ENCODE measurements around the gene SEC16B.

SEC16B gene

GRCh38 chr1:177969825-177970371 lies at the start of gene SEC16B:
TSS of gene SEC16B (minus strand) at chr1:177970058. CDS start at chr1:177967981, 2,077 bp downstream.
- peaks cover 1 to 14% of the 10 kb centered on the region in 2 donors for H3K36me3 ChIP-seq (ENCODE audit: control insufficient read depth in 1 of 2, insufficient read depth in 2 of 2, low read length in 2 of 2)
- no peaks in the 10 kb centered on the region for H3K9me3 ChIP-seq (ENCODE audit: control insufficient read depth in 1 of 2, low read length in 2 of 2)
- peak within 1 kb of the TSS; percentile 67 to 72 for H3K4me3 ChIP-seq (ENCODE audit: low read depth in 1 of 2, low read length in 2 of 2)
- peak within 1 kb of the TSS; percentile 80 for H3K27ac ChIP-seq (ENCODE audit: low read depth, low read length)
- peaks cover 0 to 4% of the 10 kb centered on the region in 2 donors for H3K4me1 ChIP-seq (ENCODE audit: control insufficient read depth in 1 of 2, insufficient read depth in 2 of 2, low read length in 2 of 2)
- H3K9ac ChIP-seq (ENCODE audit: low read depth in 1 of 2, low read length in 2 of 2): peak within 1 kb of the TSS; percentile 54 to 69
- H3K27me3 ChIP-seq (ENCODE audit: control insufficient read depth in 1 of 2, insufficient read depth in 2 of 2, low read length in 2 of 2): no peaks in the 10 kb centered on the region

GRCh38 chr1:178019622-178020021 lies 49.8 kb upstream of the SEC16B start:
- Histone ChIP-seq H3K27ac (ENCODE audit: low read depth, low read length) (no peak overlapping the region), H3K27me3 (ENCODE audit: control insufficient read depth in 1 of 2, insufficient read depth in 2 of 2, low read length in 2 of 2) (no peaks in the 10 kb centered on the region), H3K9ac (ENCODE audit: low read depth in 1 of 2, low read length in 2 of 2) (no peak overlapping the region), H3K36me3 (ENCODE audit: control insufficient read depth in 1 of 2, insufficient read depth in 2 of 2, low read length in 2 of 2) (peaks cover 21 to 41% of the 10 kb centered on the region in 2 donors), H3K4me1 (ENCODE audit: control insufficient read depth in 1 of 2, insufficient read depth in 2 of 2, low read length in 2 of 2) (peaks cover 25 to 32% of the 10 kb centered on the region in 2 donors), H3K9me3 (ENCODE audit: control insufficient read depth in 1 of 2, low read length in 2 of 2) (peaks cover 0 to 7% of the 10 kb centered on the region in 2 donors), H3K4me3 (ENCODE audit: low read depth in 1 of 2, low read length in 2 of 2) (no peak overlapping the region)

- Histone ChIP-seq H3K4me3 (ENCODE audit: low read depth in 1 of 2, low read length in 2 of 2) (no peak overlapping the region), H3K36me3 (ENCODE audit: control insufficient read depth in 1 of 2, insufficient read depth in 2 of 2, low read length in 2 of 2) (peaks cover 21 to 41% of the 10 kb centered on the region in 2 donors), H3K9ac (ENCODE audit: low read depth in 1 of 2, low read length in 2 of 2) (no peak overlapping the region), H3K27me3 (ENCODE audit: control insufficient read depth in 1 of 2, insufficient read depth in 2 of 2, low read length in 2 of 2) (no peaks in the 10 kb centered on the region), H3K9me3 (ENCODE audit: control insufficient read depth in 1 of 2, low read length in 2 of 2) (peaks cover 0 to 7% of the 10 kb centered on the region in 2 donors), H3K27ac (ENCODE audit: low read depth, low read length) (no peak overlapping the region), H3K4me1 (ENCODE audit: control insufficient read depth in 1 of 2, insufficient read depth in 2 of 2, low read length in 2 of 2) (peaks cover 25 to 32% of the 10 kb centered on the region in 2 donors)
Observed at GRCh38 chr1:178019208-178019607, 49.4 kb upstream of the SEC16B start.

- H3K27me3 ChIP-seq (ENCODE audit: control insufficient read depth in 1 of 2, insufficient read depth in 2 of 2, low read length in 2 of 2): no peaks in the 10 kb centered on the region
- H3K9me3 ChIP-seq (ENCODE audit: control insufficient read depth in 1 of 2, low read length in 2 of 2): peaks cover 0 to 7% of the 10 kb centered on the region in 2 donors
- H3K4me1 ChIP-seq (ENCODE audit: control insufficient read depth in 1 of 2, insufficient read depth in 2 of 2, low read length in 2 of 2): peaks cover 19 to 30% of the 10 kb centered on the region in 2 donors
- peaks cover 21 to 41% of the 10 kb centered on the region in 2 donors for H3K36me3 ChIP-seq (ENCODE audit: control insufficient read depth in 1 of 2, insufficient read depth in 2 of 2, low read length in 2 of 2)
- H3K27ac ChIP-seq (ENCODE audit: low read depth, low read length): no peak overlapping the region
- no peak overlapping the region for H3K9ac ChIP-seq (ENCODE audit: low read depth in 1 of 2, low read length in 2 of 2)
- H3K4me3 ChIP-seq (ENCODE audit: low read depth in 1 of 2, low read length in 2 of 2): no peak overlapping the region
Observed at GRCh38 chr1:178017517-178017916, 47.7 kb upstream of the SEC16B start.

GRCh38 chr1:178011864-178012503 lies 42.1 kb upstream of the SEC16B start:
- peaks cover 7 to 14% of the 10 kb centered on the region in 2 donors for H3K36me3 ChIP-seq (ENCODE audit: control insufficient read depth in 1 of 2, insufficient read depth in 2 of 2, low read length in 2 of 2)
- H3K9ac ChIP-seq (ENCODE audit: low read depth in 1 of 2, low read length in 2 of 2): no peak overlapping the region
- H3K4me3 ChIP-seq (ENCODE audit: low read depth in 1 of 2, low read length in 2 of 2): no peak overlapping the region
- H3K9me3 ChIP-seq (ENCODE audit: control insufficient read depth in 1 of 2, low read length in 2 of 2): no peaks in the 10 kb centered on the region
- H3K27ac ChIP-seq (ENCODE audit: low read depth, low read length): no peak overlapping the region
- peaks cover 0 to 11% of the 10 kb centered on the region in 2 donors for H3K4me1 ChIP-seq (ENCODE audit: control insufficient read depth in 1 of 2, insufficient read depth in 2 of 2, low read length in 2 of 2)
- H3K27me3 ChIP-seq (ENCODE audit: control insufficient read depth in 1 of 2, insufficient read depth in 2 of 2, low read length in 2 of 2): no peaks in the 10 kb centered on the region

- Histone ChIP-seq H3K27ac (ENCODE audit: low read depth, low read length) (no peak overlapping the region), H3K36me3 (ENCODE audit: control insufficient read depth in 1 of 2, insufficient read depth in 2 of 2, low read length in 2 of 2) (peaks cover 5 to 11% of the 10 kb centered on the region in 2 donors), H3K9ac (ENCODE audit: low read depth in 1 of 2, low read length in 2 of 2) (no peak overlapping the region), H3K9me3 (ENCODE audit: control insufficient read depth in 1 of 2, low read length in 2 of 2) (no peaks in the 10 kb centered on the region), H3K4me3 (ENCODE audit: low read depth in 1 of 2, low read length in 2 of 2) (no peak overlapping the region), H3K27me3 (ENCODE audit: control insufficient read depth in 1 of 2, insufficient read depth in 2 of 2, low read length in 2 of 2) (no peaks in the 10 kb centered on the region), H3K4me1 (ENCODE audit: control insufficient read depth in 1 of 2, insufficient read depth in 2 of 2, low read length in 2 of 2) (peaks cover 0 to 11% of the 10 kb centered on the region in 2 donors)
Observed at GRCh38 chr1:178011465-178011828, 41.6 kb upstream of the SEC16B start.

GRCh38 chr1:178010674-178011464 lies 41.0 kb upstream of the SEC16B start:
- Histone ChIP-seq H3K27me3 (ENCODE audit: control insufficient read depth in 1 of 2, insufficient read depth in 2 of 2, low read length in 2 of 2) (no peaks in the 10 kb centered on the region), H3K9me3 (ENCODE audit: control insufficient read depth in 1 of 2, low read length in 2 of 2) (no peaks in the 10 kb centered on the region), H3K4me1 (ENCODE audit: control insufficient read depth in 1 of 2, insufficient read depth in 2 of 2, low read length in 2 of 2) (peaks cover 0 to 11% of the 10 kb centered on the region in 2 donors), H3K9ac (ENCODE audit: low read depth in 1 of 2, low read length in 2 of 2) (no peak overlapping the region), H3K27ac (ENCODE audit: low read depth, low read length) (no peak overlapping the region), H3K4me3 (ENCODE audit: low read depth in 1 of 2, low read length in 2 of 2) (no peak overlapping the region), H3K36me3 (ENCODE audit: control insufficient read depth in 1 of 2, insufficient read depth in 2 of 2, low read length in 2 of 2) (peaks cover 5 to 15% of the 10 kb centered on the region in 2 donors)

GRCh38 chr1:178006043-178006442 lies 36.2 kb upstream of the SEC16B start:
- H3K9ac ChIP-seq (ENCODE audit: low read depth in 1 of 2, low read length in 2 of 2): no peak overlapping the region
- H3K4me1 ChIP-seq (ENCODE audit: control insufficient read depth in 1 of 2, insufficient read depth in 2 of 2, low read length in 2 of 2): peaks cover 0 to 9% of the 10 kb centered on the region in 2 donors
- no peaks in the 10 kb centered on the region for H3K27me3 ChIP-seq (ENCODE audit: control insufficient read depth in 1 of 2, insufficient read depth in 2 of 2, low read length in 2 of 2)
- no peak overlapping the region for H3K4me3 ChIP-seq (ENCODE audit: low read depth in 1 of 2, low read length in 2 of 2)
- H3K9me3 ChIP-seq (ENCODE audit: control insufficient read depth in 1 of 2, low read length in 2 of 2): no peaks in the 10 kb centered on the region
- no peak overlapping the region for H3K27ac ChIP-seq (ENCODE audit: low read depth, low read length)
- peaks cover 5 to 17% of the 10 kb centered on the region in 2 donors for H3K36me3 ChIP-seq (ENCODE audit: control insufficient read depth in 1 of 2, insufficient read depth in 2 of 2, low read length in 2 of 2)

GRCh38 chr1:178005450-178005849 lies 35.6 kb upstream of the SEC16B start:
- H3K27ac ChIP-seq (ENCODE audit: low read depth, low read length): no peak overlapping the region
- H3K9me3 ChIP-seq (ENCODE audit: control insufficient read depth in 1 of 2, low read length in 2 of 2): no peaks in the 10 kb centered on the region
- H3K9ac ChIP-seq (ENCODE audit: low read depth in 1 of 2, low read length in 2 of 2): no peak overlapping the region
- H3K27me3 ChIP-seq (ENCODE audit: control insufficient read depth in 1 of 2, insufficient read depth in 2 of 2, low read length in 2 of 2): no peaks in the 10 kb centered on the region
- peaks cover 0 to 3% of the 10 kb centered on the region in 2 donors for H3K4me1 ChIP-seq (ENCODE audit: control insufficient read depth in 1 of 2, insufficient read depth in 2 of 2, low read length in 2 of 2)
- H3K4me3 ChIP-seq (ENCODE audit: low read depth in 1 of 2, low read length in 2 of 2): no peak overlapping the region
- peaks cover 5 to 17% of the 10 kb centered on the region in 2 donors for H3K36me3 ChIP-seq (ENCODE audit: control insufficient read depth in 1 of 2, insufficient read depth in 2 of 2, low read length in 2 of 2)

GRCh38 chr1:178004926-178005391 lies 35.1 kb upstream of the SEC16B start:
- Histone ChIP-seq H3K9me3 (ENCODE audit: control insufficient read depth in 1 of 2, low read length in 2 of 2) (no peaks in the 10 kb centered on the region), H3K27ac (ENCODE audit: low read depth, low read length) (no peak overlapping the region), H3K4me1 (ENCODE audit: control insufficient read depth in 1 of 2, insufficient read depth in 2 of 2, low read length in 2 of 2) (no peaks in the 10 kb centered on the region), H3K9ac (ENCODE audit: low read depth in 1 of 2, low read length in 2 of 2) (no peak overlapping the region), H3K36me3 (ENCODE audit: control insufficient read depth in 1 of 2, insufficient read depth in 2 of 2, low read length in 2 of 2) (peaks cover 5 to 17% of the 10 kb centered on the region in 2 donors), H3K27me3 (ENCODE audit: control insufficient read depth in 1 of 2, insufficient read depth in 2 of 2, low read length in 2 of 2) (no peaks in the 10 kb centered on the region), H3K4me3 (ENCODE audit: low read depth in 1 of 2, low read length in 2 of 2) (no peak overlapping the region)
